ENCODE measurements around the gene SETBP1. TPM values are rescaled to one million over a fixed set of nuclear protein-coding genes. Genes with fewer than 3 reads are reported as not detected.
A peak's percentile ranks its signal among the peaks of the same experiment; 100 is the strongest.
"Not testable (repeated sequence)": the region's sequence is repeated elsewhere in the genome, so short reads cannot be mapped to it uniquely, and the experiment has no call there.

Gene SETBP1
- total RNA-seq, 4 donors from 2014 or later = 14.5 to 34.2 (median 19.3) TPM

DNA sequence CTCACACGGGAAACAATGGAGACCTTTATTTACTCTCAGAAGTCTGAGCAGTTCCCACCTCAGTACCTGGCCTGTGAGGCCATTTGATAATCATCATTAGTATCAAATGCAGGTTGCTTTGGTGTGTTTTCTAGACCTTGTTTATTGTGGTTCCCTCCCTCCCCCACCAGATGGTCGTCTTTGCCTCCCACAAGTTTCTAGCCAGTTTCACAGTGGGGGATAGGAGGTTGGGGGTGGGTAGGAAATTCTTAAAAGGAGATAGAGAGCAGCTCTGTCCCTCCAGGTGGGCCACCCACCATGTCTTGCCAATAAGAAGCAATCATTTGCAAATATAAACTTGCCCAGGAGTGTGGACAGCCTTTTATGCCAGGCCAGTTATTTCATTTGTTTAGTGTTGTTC is 31.3 kb downstream of the SETBP1 start:
- DNase-seq (ENCODE audit: low spot score) (no peak), ATAC-seq (ENCODE audit: low FRiP score) (no peak)
- no peak for TF ChIP-seq CTCF (IDR thresholded peaks at IDR 0.05)

- ATAC-seq (ENCODE audit: low FRiP score) (no peak), DNase-seq (ENCODE audit: low spot score) (no peak)
- TF ChIP-seq CTCF (IDR thresholded peaks at IDR 0.05) = no peak
These were observed 32.7 kb downstream of the SETBP1 start for GRCh38 chr18:44713435-44713834.

GRCh38 chr18:44714376-44714775 is 33.7 kb downstream of the SETBP1 start:
- ATAC-seq (ENCODE audit: low FRiP score) (no peak), DNase-seq (ENCODE audit: low spot score) (no peak)
- no peak for TF ChIP-seq CTCF (IDR thresholded peaks at IDR 0.05)

DNA sequence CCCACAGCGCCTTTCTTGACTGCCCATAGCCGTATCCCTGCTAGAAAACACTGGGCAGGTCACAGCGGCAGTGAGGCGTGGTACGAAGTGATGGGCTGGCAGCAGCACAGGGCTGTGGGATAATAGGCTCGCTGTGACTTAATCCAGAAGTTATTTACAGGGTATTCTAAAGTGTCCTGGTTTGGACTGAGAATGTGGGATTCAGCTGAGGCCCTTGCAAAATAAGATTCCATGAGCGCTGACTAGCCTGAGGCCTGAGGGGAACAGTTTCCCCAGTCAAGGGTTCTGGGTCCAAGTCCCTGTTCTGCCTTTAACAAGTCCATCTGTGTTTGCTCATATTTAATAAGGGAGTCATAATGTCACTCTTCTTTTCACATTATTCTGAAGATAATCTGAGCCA is 34.6 kb downstream of the SETBP1 start:
- ATAC-seq (ENCODE audit: low FRiP score) (peak; percentile 56), DNase-seq (ENCODE audit: low spot score) (no peak)
- no peak for TF ChIP-seq CTCF (IDR thresholded peaks at IDR 0.05)

- DNase-seq (ENCODE audit: low spot score) (no peak), ATAC-seq (ENCODE audit: low FRiP score) (no peak)
- no peak for TF ChIP-seq CTCF (IDR thresholded peaks at IDR 0.05)
These were observed 35.2 kb downstream of the SETBP1 start for GRCh38 chr18:44715842-44716241.

GRCh38 chr18:44716697-44717163 is 36.0 kb downstream of the SETBP1 start:
- ATAC-seq (ENCODE audit: low FRiP score) = no peak
- DNase-seq (ENCODE audit: low spot score) = no peak
- no peak for TF ChIP-seq CTCF (IDR thresholded peaks at IDR 0.05)

GRCh38 chr18:44719519-44720060 is 38.9 kb downstream of the SETBP1 start:
- DNase-seq (ENCODE audit: low spot score) (no peak), ATAC-seq (ENCODE audit: low FRiP score) (no peak)
- TF ChIP-seq CTCF (IDR thresholded peaks at IDR 0.05) = no peak

- DNase-seq (ENCODE audit: low spot score); ATAC-seq (ENCODE audit: low FRiP score): not testable (repeated sequence)
These were observed 41.1 kb downstream of the SETBP1 start for GRCh38 chr18:44721748-44722147.

All from omental fat pad (tissue), 4 donors.